SIG-M5 treated with dmso at 0.1 percent for 504 hours (cell line): ENCODE measurements around the gene STARD13.

Experiments used
- DNase-seq: peaks from one replicate; lab custom pipeline; 2025; ENCODE audit not compliant: unreplicated experiment; lab: John Stamatoyannopoulos, UW

STARD13 gene

DNA sequence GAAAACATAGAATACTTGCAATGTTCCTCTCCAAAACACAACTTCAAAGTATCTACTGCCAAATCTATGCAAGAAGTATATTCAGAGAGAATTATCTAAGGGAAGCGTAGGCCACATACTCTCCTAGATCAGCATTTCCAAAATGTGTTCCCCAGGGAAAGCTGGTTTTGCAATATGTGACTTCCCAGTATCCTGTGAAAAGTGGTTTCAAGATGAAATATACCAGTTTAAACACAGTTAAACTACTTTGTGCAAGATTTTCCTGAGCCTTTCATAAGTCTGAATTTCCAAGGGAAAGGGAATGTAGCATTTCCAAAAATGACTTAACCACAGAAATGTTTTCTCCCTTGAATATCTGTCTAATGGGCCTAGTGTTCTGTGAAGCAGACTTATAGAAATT, 7.6 kb downstream of the STARD13 start:
- DNase-seq, result no peak

- no peak for DNase-seq
These were observed 8.4 kb downstream of the STARD13 start for GRCh38 chr13:33277037-33277740.

GRCh38 chr13:33276570-33276969, 9.0 kb downstream of the STARD13 start:
- no peak for DNase-seq

GRCh38 chr13:33275916-33276315, 9.6 kb downstream of the STARD13 start:
- no peak for DNase-seq

DNA sequence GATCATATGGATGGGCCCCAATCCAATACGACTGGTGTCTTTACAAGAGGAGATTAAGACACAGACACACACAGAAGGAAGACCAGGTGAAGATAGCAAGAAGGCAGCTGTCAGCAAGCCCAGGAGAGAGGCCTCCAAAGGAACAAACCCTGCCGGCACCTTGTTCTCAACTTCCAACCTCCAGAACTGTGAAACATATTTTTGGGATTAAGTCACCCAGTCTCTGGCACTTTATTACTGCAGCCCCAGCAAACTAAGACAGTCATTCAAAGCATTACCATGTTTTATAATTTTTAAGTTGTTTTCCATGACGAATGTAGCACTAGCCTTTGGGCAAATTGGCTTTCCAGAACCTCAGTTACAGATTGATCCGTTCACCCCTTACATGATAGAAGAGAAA, 11.3 kb downstream of the STARD13 start:
- no peak for DNase-seq

DNA sequence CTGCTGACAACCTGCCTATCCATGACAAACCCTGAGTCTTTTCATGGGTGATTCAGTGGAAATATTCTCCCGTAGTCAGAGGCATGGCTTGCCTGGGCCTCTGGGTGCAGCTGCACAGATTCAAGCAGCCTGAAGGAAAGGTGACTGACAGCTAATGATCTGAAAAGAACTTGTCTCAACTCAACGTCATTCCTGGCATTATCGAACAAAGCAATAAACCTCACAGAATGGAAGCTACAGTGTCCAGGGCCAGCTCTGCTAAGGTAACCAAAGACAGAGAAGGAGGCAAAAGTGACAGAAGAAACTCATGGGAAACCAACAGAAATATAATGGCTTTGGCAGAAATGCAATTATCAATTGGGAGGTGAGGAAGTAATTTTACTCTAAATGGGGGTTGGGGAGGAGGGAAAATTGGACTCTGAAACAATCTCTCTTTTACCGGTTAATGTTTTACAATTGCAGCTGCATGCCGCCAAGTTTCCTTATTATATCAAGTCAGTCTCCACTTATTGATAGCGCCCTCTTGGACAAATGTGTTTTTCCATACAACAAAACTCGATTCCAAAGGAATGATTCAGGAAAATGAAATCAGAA, 12.9 kb downstream of the STARD13 start:
- no peak for DNase-seq

DNA sequence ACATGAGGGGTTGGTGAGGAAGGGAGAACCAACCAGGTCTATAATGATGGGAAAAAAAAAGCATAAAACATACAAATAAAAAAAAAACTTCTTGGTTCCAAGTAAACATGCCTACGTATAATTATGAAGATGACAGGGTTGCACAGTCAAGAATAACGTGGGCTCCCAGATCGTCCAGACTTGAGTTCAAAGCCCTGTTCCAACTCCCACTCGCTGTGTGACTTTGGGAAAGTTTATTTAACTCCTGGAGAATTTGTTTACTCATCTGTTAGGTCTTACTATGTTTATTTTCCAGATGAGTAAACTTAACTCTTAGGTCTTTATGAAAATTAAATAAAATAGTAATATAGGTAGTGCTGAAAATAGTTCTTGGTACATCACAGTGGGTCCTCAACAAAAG, 13.8 kb downstream of the STARD13 start:
- DNase-seq, result no peak

- no peak for DNase-seq
These were observed 14.5 kb downstream of the STARD13 start for GRCh38 chr13:33270895-33271538.

DNA sequence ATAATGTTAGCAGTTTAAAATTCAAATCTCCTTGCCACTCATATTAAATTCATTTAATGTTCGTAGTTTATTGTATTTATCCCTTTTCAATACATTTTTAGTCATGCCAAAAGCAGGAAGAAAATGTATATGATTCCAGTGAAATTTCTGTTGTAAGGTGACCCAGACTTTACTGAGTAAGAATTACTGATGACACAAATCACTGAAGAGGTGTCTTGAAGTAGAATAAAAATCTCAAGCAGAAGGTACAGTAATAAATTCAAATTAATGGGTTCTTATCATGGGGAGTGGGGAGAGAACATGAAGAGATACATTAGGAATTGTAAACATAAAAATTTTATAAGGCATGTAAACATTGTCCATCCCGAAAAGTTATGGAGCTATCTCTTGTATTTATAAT, 19.9 kb downstream of the STARD13 start:
- DNase-seq, result no peak

DNA sequence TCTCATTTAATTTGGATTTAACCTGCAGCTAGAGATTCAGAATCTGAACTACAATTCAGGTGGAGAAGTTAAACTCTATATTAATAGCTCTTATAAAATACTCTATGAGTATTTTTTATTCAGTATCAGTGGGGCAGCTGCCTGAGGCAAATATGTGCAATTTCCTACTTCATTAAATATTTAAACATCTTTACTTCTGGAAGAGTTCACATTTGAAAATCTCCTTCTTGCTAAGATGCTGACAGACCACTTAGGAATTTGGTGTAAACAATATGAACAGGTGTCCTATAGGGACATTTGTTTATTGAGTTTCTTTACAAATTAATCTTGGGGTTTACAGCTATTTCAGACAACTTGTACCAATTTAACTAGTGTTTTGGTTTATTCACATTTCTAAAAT, 20.4 kb downstream of the STARD13 start:
- no peak for DNase-seq

GRCh38 chr13:33264620-33264978, 21.0 kb downstream of the STARD13 start:
- DNase-seq, result no peak

- DNase-seq, result no peak
These were observed 21.5 kb downstream of the STARD13 start for GRCh38 chr13:33263976-33264619.

DNA sequence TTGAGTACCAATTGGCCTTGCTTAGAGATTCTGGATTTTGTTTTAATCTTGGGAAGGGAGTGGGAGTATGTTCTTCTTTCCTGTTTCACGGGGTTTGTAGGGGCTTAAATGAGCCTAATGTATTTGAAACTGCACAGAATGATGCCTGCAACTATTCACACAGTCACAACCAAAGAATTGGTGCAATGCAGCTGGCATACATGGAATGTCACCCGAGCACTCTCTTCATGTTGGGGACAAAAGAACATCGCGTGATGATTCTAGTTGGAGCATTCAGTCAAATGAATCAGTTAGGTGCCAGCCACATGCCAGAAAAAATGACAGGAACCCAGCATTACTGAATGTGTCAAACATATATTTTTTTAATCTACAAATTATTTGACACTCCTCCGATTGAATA, 22.1 kb downstream of the STARD13 start:
- no peak for DNase-seq

GRCh38 chr13:33262997-33263396, 22.6 kb downstream of the STARD13 start:
- DNase-seq, result peak; percentile 54

GRCh38 chr13:33262594-33262993, 23.0 kb downstream of the STARD13 start:
- DNase-seq, result no peak

DNA sequence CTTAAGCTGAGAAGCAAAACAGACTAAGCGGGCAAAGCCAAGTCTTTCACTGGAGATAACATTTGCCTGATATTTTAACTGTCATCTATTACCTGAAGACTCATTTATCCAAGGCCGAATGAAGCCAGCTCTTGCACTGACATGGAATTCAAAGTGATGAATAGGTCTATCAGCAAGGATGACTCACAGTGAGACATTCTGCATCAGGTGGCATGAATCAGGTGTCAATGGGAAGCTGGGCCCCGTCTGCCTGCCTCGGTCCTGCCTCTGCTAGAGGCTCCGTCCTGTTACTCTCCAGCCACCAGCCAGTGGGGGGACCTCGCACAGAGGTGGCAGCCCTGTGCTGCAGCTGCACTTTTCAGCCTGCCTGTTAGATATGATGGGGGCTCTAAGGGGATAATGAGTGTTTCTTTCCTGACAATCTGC, 23.5 kb downstream of the STARD13 start:
- DNase-seq, result no peak

GRCh38 chr13:33261387-33262061, 24.0 kb downstream of the STARD13 start:
- DNase-seq, result no peak

DNA sequence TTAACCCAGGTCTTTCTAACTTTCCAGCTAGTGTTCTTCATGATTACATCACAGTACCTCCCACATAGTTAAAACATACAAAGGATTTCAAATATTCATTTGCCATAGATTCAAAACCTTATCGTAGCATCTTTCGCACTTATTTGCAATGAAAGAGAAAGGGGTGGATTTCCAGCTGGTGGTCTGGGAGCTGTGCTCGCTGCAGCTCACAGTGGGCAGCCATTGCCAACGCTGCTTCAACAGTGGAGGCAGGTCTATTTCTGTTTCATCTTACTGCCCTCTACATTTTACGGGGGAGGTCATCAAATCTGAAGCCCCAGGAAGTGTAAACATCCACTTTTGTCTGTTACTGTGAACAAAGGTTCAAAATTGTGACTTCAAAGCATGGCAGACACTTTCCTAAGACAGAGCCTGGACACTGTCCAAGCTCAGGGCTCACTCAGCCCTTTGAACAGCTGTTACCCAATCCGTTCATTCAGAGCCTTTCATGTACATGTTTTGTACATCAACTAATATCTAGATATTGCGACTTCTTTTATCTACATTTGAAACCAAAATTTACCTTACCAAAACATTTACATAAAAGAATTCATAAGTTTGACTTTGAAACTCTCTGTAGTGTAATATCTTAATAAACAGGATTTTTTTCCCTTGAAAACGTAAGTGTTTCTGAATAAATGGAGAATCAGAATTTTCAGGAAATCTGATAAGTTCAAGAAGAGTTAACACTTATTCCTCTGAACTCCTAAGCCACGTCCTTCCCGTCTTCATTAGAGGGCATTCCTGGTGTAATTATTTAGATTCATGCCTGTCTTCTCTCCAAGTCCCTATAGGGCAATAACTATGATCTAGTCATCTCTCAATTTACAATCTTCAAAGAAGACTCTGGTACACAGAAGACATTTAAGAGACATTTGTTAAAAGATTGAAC, 25.1 kb downstream of the STARD13 start:
- no peak for DNase-seq

DNA sequence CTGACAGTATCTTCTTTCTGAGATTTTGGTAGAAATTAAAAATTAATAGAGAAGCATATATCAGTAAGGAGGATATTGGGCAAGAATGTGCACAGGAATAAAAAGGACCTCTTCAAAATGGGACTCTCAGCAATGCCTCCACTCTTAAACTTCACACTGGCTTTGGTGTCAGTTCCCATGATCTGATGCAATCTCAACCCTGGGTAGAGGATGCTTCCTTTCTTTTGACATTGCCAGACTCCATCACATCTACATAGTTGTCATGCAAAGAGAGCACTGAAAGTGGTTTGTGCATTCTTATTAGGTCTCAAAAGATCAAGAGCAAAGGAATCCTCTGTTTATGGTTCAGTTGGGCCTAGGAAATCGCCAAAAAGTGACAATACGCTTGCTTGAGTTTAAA, 26.3 kb downstream of the STARD13 start:
- DNase-seq, result peak; percentile 10

- no peak for DNase-seq
These were observed 26.8 kb downstream of the STARD13 start for GRCh38 chr13:33258808-33259193.
